Tibial artery (tissue), 4 donors: ENCODE measurements around the gene NMS.

Experiments used
- DNase-seq, 2 donors: peaks; one replicate each; pipeline ENCODE4 v3.0.0-alpha.2; 2019
- H3K27ac ChIP-seq, 2 donors: fragments of 200-600 bp; sonication (generic) in 1 of 2; 1 replicate in 1 of 2; 2 replicates in 1 of 2; pipeline ENCODE4 v1.5.1; 2018 to 2019; ENCODE audit warnings: mild to moderate bottlenecking in 1 of 2
- H3K27me3 ChIP-seq, 2 donors: fragments of 200-600 bp; sonication (generic) in 1 of 2; one replicate each; pipeline versions ENCODE4 v1.5.1 to v1.6.0; 2016 to 2019
- H3K36me3 ChIP-seq, 3 donors: fragments of 200-600 bp; sonication (generic) in 2 of 3; one replicate each; pipeline ENCODE4 v1.5.1; 2016 to 2019; ENCODE audit warnings: mild to moderate bottlenecking in 2 of 3
- H3K4me1 ChIP-seq, 4 donors: fragments of 200-600 bp; sonication (generic) in 2 of 4; 1 replicate in 3 of 4; 2 replicates in 1 of 4; pipeline ENCODE4 v1.5.1; 2016 to 2019
- H3K4me3 ChIP-seq, 2 donors: fragments of 200-600 bp; sonication (generic) in 1 of 2; 1 replicate in 1 of 2; 2 replicates in 1 of 2; pipeline ENCODE4 v1.5.1; 2018 to 2019; ENCODE audit warnings: mild to moderate bottlenecking in 2 of 2
- H3K9me3 ChIP-seq, 3 donors: fragments of 200-600 bp; sonication (generic) in 1 of 3; one replicate each; pipeline ENCODE4 v1.5.1; 2016 to 2019
- intact Hi-C: fragments of 100-400 bp; cut with DNase I; formaldehyde crosslinking; loops from one replicate; pipeline ENCODE4 v1.15.0; 2023; ENCODE audit warnings: low total_unique reads
- TF ChIP-seq, protein P1 (sequence below), 2 experiments: fragments of 200-600 bp in 1 of 2; fragments of 450-650 bp in 1 of 2; IDR thresholded peaks; one replicate each; pipeline ENCODE4 v1.5.1; 2017 to 2019; ENCODE audit warnings: antibody characterized with exemption in 2 of 2, mild to moderate bottlenecking in 1 of 2, moderate library complexity in 1 of 2

NMS gene

DNA sequence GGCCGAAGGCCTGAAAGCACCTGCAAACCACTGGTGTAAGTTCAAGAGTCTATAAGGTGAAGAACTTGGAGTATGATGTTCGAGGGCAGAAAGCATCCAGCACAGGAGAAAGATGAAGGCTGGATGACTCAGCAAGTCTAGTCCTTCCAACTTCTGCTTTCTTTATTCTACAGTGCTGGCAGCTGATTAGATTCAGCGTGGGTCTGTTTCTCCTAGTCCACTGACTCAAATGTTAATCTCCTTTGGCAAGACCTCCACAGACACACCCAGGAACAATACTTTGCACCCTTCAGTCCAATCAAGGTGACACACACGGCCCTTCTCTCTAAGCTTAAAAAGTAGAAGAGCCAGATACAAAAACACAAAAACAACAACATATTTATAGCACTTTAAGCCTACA, 43.4 kb downstream of the NMS start:
- Histone ChIP-seq H3K27ac (no peak overlapping the region), H3K9me3 (no peaks in the 10 kb centered on the region), H3K4me1 (no peaks in the 10 kb centered on the region), H3K36me3 (no peaks in the 10 kb centered on the region), H3K4me3 (no peak overlapping the region), H3K27me3 (no peaks in the 10 kb centered on the region)
- no peak for DNase-seq
- TF ChIP-seq, protein P1, sequence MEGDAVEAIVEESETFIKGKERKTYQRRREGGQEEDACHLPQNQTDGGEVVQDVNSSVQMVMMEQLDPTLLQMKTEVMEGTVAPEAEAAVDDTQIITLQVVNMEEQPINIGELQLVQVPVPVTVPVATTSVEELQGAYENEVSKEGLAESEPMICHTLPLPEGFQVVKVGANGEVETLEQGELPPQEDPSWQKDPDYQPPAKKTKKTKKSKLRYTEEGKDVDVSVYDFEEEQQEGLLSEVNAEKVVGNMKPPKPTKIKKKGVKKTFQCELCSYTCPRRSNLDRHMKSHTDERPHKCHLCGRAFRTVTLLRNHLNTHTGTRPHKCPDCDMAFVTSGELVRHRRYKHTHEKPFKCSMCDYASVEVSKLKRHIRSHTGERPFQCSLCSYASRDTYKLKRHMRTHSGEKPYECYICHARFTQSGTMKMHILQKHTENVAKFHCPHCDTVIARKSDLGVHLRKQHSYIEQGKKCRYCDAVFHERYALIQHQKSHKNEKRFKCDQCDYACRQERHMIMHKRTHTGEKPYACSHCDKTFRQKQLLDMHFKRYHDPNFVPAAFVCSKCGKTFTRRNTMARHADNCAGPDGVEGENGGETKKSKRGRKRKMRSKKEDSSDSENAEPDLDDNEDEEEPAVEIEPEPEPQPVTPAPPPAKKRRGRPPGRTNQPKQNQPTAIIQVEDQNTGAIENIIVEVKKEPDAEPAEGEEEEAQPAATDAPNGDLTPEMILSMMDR (IDR thresholded peaks at IDR 0.05), result no peak
- intact Hi-C loops, result no loop called here

DNA sequence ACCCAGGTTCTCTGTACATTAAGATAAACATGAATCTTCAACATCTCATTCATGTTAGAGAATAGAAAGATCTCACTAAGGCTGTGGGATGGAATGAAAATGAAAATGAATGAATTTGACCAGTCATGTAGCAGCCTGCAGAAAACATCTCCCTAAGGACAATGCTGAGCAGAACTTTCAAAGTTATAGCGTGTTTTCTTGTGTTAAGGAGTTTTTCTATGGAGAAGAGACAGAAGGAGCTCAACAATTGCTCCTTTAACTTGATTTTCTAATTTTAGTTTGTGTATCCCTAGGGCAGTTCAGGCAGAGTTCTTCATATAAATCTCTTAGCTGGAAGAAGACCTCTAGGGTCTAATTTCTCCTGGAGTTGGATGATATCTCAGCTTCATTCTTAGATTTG, 47.3 kb downstream of the NMS start:
- no peaks in the 10 kb centered on the region for H3K4me1 ChIP-seq
- no peaks in the 10 kb centered on the region for H3K9me3 ChIP-seq
- no peak overlapping the region for H3K4me3 ChIP-seq
- TF ChIP-seq, protein P1 (IDR thresholded peaks at IDR 0.05), result no peak
- H3K27ac ChIP-seq, result no peak overlapping the region
- no peaks in the 10 kb centered on the region for H3K36me3 ChIP-seq
- H3K27me3 ChIP-seq, result no peaks in the 10 kb centered on the region
- no peak for DNase-seq
- intact Hi-C loops, result no loop called here

DNA sequence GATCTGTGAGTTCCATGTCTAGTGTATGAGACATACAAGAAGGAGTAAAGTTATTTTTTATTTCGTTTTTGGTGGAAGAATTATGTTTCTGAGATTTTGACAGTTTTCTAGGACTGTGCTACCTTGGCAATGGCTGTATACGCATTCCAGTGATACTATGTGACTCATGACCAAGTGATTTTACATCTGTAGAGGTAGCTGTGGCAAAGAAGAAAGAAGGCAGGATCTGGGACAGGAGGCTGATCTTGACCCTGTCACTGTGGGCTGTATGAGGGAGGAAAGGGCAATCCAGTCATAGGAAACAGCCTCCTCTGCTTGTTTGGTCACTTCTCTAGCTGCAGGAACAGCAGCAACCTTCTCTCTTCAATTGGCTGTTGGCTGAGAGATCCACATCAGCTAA, 48.5 kb downstream of the NMS start:
- no peak for DNase-seq
- intact Hi-C loops, result no loop called here
- H3K9me3 ChIP-seq, result no peaks in the 10 kb centered on the region
- H3K27me3 ChIP-seq, result no peaks in the 10 kb centered on the region
- TF ChIP-seq, protein P1 (IDR thresholded peaks at IDR 0.05), result no peak
- no peak overlapping the region for H3K4me3 ChIP-seq
- no peaks in the 10 kb centered on the region for H3K36me3 ChIP-seq
- no peaks in the 10 kb centered on the region for H3K4me1 ChIP-seq
- H3K27ac ChIP-seq, result no peak overlapping the region

DNA sequence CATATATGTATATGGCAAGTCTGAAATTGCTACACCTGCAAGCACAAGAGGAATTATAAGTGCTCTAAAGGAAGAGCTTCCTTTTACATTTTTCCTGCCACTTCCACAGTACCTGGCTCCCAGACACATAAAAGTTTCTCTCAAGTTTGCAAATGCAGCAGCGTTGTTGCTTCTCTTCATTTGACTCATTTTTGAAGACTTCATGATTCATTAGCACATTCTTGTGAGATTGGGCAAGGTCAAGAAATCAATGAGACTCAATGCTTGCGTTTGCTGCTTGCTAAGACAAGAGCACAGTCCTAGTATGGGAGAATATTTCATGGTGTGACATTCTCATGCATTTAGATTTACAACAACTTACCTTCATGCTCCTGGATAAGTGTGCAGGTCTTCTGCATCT, 49.9 kb downstream of the NMS start:
- DNase-seq, result no peak
- TF ChIP-seq, protein P1 (IDR thresholded peaks at IDR 0.05), result no peak
- Histone ChIP-seq H3K9me3 (no peaks in the 10 kb centered on the region), H3K4me3 (no peak overlapping the region), H3K36me3 (no peaks in the 10 kb centered on the region), H3K27ac (no peak overlapping the region), H3K27me3 (no peaks in the 10 kb centered on the region), H3K4me1 (no peaks in the 10 kb centered on the region)
- intact Hi-C loops, result no loop called here

DNA sequence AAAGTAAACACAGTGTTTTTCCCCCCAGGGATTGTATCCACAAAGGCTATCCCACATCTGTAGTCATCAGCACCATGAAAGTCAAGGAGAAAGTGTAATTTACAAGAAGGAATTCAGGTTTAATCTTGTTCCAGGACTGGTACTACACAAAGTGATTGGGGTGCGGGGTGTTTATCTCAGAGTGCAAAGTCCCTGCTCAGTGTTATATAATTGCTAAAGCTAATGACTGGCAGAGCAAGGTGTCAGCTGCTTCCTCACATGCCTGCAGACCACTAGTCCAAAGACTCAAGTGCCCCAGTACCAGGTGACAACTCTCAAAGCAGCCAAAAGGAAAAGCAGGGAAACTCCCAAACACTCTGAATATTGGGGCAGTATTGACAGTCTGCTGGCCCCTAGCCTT, 52.1 kb downstream of the NMS start:
- intact Hi-C loops, result no loop called here
- no peak overlapping the region for H3K27ac ChIP-seq
- H3K27me3 ChIP-seq, result no peaks in the 10 kb centered on the region
- no peaks in the 10 kb centered on the region for H3K4me1 ChIP-seq
- no peak for DNase-seq
- TF ChIP-seq, protein P1 (IDR thresholded peaks at IDR 0.05), result no peak
- H3K9me3 ChIP-seq, result no peaks in the 10 kb centered on the region
- no peak overlapping the region for H3K4me3 ChIP-seq
- no peaks in the 10 kb centered on the region for H3K36me3 ChIP-seq

DNA sequence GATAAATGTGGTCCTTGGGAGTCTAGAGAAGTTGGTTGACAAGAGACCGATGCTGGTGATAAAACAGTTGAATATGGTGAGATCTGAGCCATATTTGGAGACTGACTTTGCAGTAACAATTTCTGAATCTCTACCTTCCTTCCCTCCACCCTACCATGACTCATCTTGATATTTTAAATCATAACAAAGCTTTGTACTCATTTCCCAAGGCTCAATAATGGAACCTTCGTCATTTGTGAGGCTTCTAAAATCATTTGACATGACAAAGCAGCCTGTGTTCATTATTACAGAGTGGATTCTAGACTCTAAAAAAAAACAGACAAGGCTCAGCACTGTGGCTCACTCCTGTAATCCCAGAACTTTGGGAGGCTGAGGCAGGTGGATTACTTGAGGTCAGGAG, 54.0 kb downstream of the NMS start:
- Histone ChIP-seq H3K27ac (no peak overlapping the region), H3K36me3 (no peaks in the 10 kb centered on the region), H3K4me1 (no peaks in the 10 kb centered on the region), H3K27me3 (no peaks in the 10 kb centered on the region), H3K9me3 (no peaks in the 10 kb centered on the region), H3K4me3 (no peak overlapping the region)
- intact Hi-C loops, result no loop called here
- TF ChIP-seq, protein P1 (IDR thresholded peaks at IDR 0.05), result no peak
- no peak for DNase-seq
